ENCODE results near the gene GRAP.

The GRAP gene

GRCh38 chr17:18981335-18981641, 65.5 kb downstream of the GRAP start:
- no peak for DNase-seq

DNA sequence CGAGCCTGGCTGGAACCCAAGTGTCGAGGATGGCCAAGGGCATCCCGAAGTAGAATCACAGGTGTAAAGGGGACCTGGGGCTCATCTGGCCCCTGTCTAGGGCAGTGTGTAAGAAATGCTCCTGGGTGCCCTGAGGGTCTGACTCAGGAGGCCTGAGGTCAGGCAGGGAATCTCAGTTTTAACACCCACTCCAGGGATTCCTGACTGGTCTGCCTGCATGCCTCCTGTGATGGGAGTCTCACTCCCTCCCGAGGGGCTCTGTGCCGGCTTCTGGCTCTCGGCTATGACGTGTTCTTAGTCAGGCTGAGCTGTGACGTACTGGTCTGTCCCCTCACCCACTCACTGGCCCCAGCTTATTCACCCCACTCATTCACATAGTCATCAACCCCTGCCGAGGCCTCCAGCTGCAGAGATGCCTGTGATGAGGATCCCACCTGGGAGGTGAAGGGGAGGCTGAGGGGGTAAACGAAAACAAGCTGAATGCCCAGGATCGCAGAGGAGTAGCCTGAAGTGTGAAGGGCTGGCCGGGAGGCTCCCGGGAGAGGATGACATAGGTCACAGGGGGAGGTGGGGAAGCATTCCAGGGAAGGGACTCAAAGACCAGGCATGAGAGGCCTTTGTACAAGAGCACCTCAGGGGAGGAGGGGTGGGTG, 65.9 kb downstream of the GRAP start:
- DNase-seq = no peak

- no peak for DNase-seq
These were observed 68.1 kb downstream of the GRAP start for GRCh38 chr17:18978655-18979054.

GRCh38 chr17:18978050-18978449, 68.7 kb downstream of the GRAP start:
- no peak for DNase-seq

DNA sequence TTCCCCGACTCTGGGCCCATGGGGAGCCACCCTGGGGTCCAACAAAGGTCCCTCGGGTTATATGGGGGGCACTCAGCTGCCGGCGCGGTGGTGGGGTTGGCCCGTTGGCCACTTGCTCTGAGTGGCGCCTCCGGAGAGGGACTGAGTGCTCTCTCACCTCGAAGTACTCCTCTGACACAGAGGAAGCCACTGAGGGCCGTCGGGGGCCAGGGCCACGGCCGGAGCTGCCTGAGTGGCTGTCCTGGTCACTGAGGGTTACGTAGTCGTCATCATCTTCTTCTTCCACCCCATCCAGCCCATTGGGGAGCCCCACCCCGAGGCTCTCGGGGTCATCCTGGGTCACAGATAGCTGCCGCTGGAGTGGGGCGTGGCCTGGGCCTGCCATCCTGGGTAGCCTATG, 69.1 kb downstream of the GRAP start:
- no peak for DNase-seq

DNA sequence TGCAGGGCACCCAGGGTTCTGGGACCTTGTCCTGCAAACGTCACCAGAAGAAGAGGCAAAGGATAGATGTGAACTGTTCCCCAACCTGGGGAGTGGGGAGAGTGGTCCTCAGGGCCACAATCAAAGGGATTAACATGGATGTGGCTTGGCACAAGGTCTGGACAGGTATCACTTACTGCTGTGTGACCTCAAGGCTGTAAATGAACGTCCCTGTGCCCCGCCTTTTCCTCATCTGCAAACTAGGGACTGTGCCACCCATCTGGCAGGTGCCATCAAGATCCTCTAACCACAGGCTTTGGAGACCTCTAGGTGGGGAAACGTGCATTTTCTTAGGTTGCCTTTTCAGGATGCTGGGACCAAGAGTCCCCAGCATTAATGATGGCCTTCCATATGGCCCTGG, 69.7 kb downstream of the GRAP start:
- no peak for DNase-seq

DNA sequence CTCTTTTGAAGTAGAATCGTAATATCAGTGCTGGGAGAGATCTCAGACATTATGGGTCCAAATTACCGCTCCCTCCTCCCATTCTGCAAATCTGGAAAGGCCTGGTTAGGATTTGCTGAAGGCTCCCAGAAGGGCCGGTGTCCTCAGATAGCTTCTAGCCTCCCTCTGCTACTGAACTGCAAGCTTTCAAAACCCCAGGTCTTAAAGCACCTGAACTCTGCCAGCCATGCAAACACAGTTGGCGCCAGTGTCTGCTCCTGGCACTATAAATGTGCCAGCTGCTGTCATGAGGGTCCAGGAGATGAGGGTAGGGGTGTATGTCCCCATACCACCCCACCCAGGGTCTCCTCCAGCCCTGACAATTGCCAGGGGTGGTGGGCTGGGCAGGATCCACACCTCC, 70.6 kb downstream of the GRAP start:
- no peak for DNase-seq

GRCh38 chr17:18975597-18975996, 71.2 kb downstream of the GRAP start:
- no peak for DNase-seq

- peak; percentile 46 for DNase-seq
These were observed 72.2 kb downstream of the GRAP start for GRCh38 chr17:18974407-18975149.

GRCh38 chr17:18971801-18972200, 75.0 kb downstream of the GRAP start:
- DNase-seq = no peak

Data from activated CD4-positive, alpha-beta T cell treated with anti-CD3 and anti-CD28 coated beads, Interleukin-10, Interleukin-2, amounts not matched to agents 100 ng/mL and 50 ng/mL, durations not matched to agents 16 hours and 8 hours (primary cell).